ENCODE data around the gene RRN3.
"Not testable (repeated sequence)": the region's sequence is repeated elsewhere in the genome, so short reads cannot be mapped to it uniquely, and the experiment has no call there.

RRN3 gene

GRCh38 chr16:15051387-15051951, 42.6 kb downstream of the RRN3 start:
- DNase-seq (ENCODE audit: low read depth in 2 of 2), result no peak

GRCh38 chr16:15050440-15050839, 43.6 kb downstream of the RRN3 start:
- DNase-seq (ENCODE audit: low read depth in 2 of 2), result not testable (repeated sequence)

- no peak for DNase-seq (ENCODE audit: low read depth in 2 of 2)
These were observed 44.4 kb downstream of the RRN3 start for GRCh38 chr16:15049581-15050180.

GRCh38 chr16:15046692-15047376, 47.2 kb downstream of the RRN3 start:
- DNase-seq (ENCODE audit: low read depth in 2 of 2), result no peak

- DNase-seq (ENCODE audit: low read depth in 2 of 2), result not testable (repeated sequence)
These were observed 48.8 kb downstream of the RRN3 start for GRCh38 chr16:15045270-15045669.

GRCh38 chr16:15044286-15044685, 49.8 kb downstream of the RRN3 start:
- DNase-seq (ENCODE audit: low read depth in 2 of 2), result no peak

GRCh38 chr16:15043344-15043743, 50.7 kb downstream of the RRN3 start:
- no peak for DNase-seq (ENCODE audit: low read depth in 2 of 2)

GRCh38 chr16:15041271-15042004, 52.6 kb downstream of the RRN3 start:
- no peak for DNase-seq (ENCODE audit: low read depth in 2 of 2)

- no peak for DNase-seq (ENCODE audit: low read depth in 2 of 2)
These were observed 55.4 kb downstream of the RRN3 start for GRCh38 chr16:15038689-15039088.

- DNase-seq (ENCODE audit: low read depth in 2 of 2), result no peak
These were observed 56.3 kb downstream of the RRN3 start for GRCh38 chr16:15037745-15038144.

GRCh38 chr16:15037003-15037402, 57.1 kb downstream of the RRN3 start:
- DNase-seq (ENCODE audit: low read depth in 2 of 2), result no peak

- no peak for DNase-seq (ENCODE audit: low read depth in 2 of 2)
These were observed 58.8 kb downstream of the RRN3 start for GRCh38 chr16:15035163-15035729.

GRCh38 chr16:15034266-15035162, 59.6 kb downstream of the RRN3 start:
- DNase-seq (ENCODE audit: low read depth in 2 of 2), result no peak

- no peak for DNase-seq (ENCODE audit: low read depth in 2 of 2)
These were observed 60.8 kb downstream of the RRN3 start for GRCh38 chr16:15033309-15033707.

- DNase-seq (ENCODE audit: low read depth in 2 of 2), result no peak
These were observed 61.3 kb downstream of the RRN3 start for GRCh38 chr16:15032547-15033308.

- DNase-seq (ENCODE audit: low read depth in 2 of 2), result no peak
These were observed 62.5 kb downstream of the RRN3 start for GRCh38 chr16:15031586-15031985.

GRCh38 chr16:15031179-15031578, 62.9 kb downstream of the RRN3 start:
- DNase-seq (ENCODE audit: low read depth in 2 of 2), result no peak

GRCh38 chr16:15029749-15030148, 64.3 kb downstream of the RRN3 start:
- not testable (repeated sequence) for DNase-seq (ENCODE audit: low read depth in 2 of 2)

- not testable (repeated sequence) for DNase-seq (ENCODE audit: low read depth in 2 of 2)
These were observed 65.0 kb downstream of the RRN3 start for GRCh38 chr16:15028801-15029698.
